RWPE1 (cell line): ENCODE measurements around the gene COIL.

Experiments used
- CTCF ChIA-PET: fragments of 350-600 bp; sonication (Branson Sonifier 250); formaldehyde crosslinking; extraction: SDS; loops from one replicate; lab custom pipeline; 2021; lab: Yijun Ruan, JAX
- POLR2A ChIA-PET: fragments of 400-600 bp; formaldehyde crosslinking; extraction: SDS; loops from one replicate; lab custom pipeline; 2020; ENCODE audit warnings: antibody characterized with exemption; ENCODE audit not compliant: low non-redundant PET; lab: Yijun Ruan, JAX
- DNase-seq: peaks from one replicate; pipeline ENCODE4 v3.0.0; 2012; ENCODE audit warnings: low spot score
- H3K27ac ChIP-seq: fragments of 450-650 bp; 2 replicates; pipeline ENCODE4 v1.5.1; 2017
- TF ChIP-seq, protein P1 (sequence below): fragments of 450-650 bp; conservative IDR thresholded peaks from 2 replicates; pipeline ENCODE4 v1.5.1; 2017; ENCODE audit warnings: low read depth, mild to moderate bottlenecking

COIL gene

GRCh38 chr17:56913353-56913866 is 47.4 kb downstream of the COIL start:
- H3K27ac ChIP-seq = peak overlapping the region; percentile 84
- POLR2A ChIA-PET = interaction anchor here (0.6 kb wide), 1 partner anchor 1632 kb away, joined by 6 read pairs; no protein-coding TSS in a partner anchor
- no peak for DNase-seq
- CTCF ChIA-PET = interaction anchor here (0.6 to 0.8 kb wide), 2 partner anchors 10 to 47 kb away, joined by 4 read pairs; partner anchors contain the start of gene COIL
- TF ChIP-seq, protein P1, sequence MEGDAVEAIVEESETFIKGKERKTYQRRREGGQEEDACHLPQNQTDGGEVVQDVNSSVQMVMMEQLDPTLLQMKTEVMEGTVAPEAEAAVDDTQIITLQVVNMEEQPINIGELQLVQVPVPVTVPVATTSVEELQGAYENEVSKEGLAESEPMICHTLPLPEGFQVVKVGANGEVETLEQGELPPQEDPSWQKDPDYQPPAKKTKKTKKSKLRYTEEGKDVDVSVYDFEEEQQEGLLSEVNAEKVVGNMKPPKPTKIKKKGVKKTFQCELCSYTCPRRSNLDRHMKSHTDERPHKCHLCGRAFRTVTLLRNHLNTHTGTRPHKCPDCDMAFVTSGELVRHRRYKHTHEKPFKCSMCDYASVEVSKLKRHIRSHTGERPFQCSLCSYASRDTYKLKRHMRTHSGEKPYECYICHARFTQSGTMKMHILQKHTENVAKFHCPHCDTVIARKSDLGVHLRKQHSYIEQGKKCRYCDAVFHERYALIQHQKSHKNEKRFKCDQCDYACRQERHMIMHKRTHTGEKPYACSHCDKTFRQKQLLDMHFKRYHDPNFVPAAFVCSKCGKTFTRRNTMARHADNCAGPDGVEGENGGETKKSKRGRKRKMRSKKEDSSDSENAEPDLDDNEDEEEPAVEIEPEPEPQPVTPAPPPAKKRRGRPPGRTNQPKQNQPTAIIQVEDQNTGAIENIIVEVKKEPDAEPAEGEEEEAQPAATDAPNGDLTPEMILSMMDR = no peak

- ChIA-PET POLR2A (no interaction called here), CTCF (no interaction called here)
- peak overlapping the region; percentile 84 for H3K27ac ChIP-seq
- no peak for DNase-seq
- TF ChIP-seq, protein P1 = no peak
These were observed 47.9 kb downstream of the COIL start for GRCh38 chr17:56913000-56913311.

DNA sequence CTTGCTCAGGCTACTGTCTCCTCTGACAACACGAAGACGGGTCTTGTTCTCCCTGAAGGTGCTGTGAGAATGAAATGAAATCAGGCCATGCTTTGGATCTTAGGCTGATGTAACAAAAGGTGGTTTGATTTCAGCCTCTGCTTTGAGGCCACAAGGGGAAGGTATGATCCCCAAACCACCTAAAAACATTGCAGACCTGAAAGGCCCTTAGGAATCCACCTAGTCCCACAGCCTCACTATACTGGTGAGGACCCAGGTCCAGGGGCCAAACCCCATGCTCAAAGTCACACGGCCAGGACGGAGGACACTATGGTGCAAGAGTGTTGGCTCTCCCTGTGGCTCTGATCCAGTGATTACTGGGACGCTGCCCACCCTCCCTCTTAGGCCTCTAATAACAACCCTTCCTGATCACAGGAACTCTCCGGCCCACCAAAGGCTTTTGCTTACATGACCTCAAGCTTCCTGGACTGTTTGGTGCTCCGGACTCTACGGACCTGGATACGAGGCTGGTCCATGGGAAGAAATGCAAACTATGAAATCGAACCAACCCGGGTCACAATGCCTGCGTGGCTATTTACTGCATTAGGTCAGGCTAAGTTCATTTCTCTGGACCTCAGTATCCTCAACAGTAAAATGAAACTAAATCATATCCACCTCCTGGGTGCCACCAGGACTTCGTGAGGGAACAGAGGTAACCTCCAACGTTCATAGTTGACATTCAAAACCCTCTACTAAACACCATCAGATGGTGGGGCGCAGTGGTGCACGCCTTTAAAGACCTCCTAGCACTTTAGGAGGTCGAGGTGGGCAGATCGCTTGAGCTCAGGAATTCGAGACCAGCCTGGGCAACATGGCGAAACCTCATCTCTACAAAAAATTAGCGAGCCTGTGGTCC is 48.5 kb downstream of the COIL start:
- H3K27ac ChIP-seq = peak overlapping the region; percentile 84
- TF ChIP-seq, protein P1 = no peak
- ChIA-PET POLR2A (interaction anchor here (0.6 kb wide), 2 partner anchors 21 to 267 kb away, joined by 3 to 4 read pairs; no protein-coding TSS in a partner anchor), CTCF (no interaction called here)
- DNase-seq = no peak

DNA sequence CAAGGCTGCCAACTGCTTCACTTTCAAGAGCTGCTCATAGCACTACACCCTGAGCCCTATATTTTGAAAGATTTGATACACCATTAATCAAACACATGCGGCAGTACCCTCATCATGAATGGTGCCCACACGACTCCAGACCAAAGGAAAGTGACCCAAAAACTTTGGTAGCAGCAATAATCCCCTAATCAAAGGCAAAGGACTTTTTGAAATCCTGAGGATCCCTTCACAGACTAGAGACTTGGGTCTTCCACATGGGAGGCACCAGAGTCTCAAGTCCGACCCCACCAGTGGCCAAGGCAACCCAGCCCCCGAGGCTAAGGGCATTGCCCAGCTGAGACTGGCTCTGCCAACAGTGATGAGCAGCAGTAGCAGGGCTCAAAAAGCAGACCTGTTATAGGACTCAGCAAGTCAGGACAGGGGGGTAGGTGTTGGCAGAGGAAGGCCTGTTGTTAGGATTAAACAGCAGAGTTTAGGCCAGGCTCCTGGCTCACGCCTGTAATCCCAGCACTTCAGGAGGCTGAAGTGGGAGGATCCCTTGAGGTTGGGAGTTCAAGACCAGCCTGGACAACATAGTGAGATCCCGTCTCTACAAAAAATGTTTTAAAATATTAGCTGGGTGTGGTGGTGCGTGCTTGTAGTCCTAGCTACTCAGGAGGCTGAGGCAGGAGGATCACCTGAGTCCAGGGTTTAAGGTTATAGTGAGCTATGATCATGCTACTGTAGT is 50.2 kb downstream of the COIL start:
- no peak for DNase-seq
- H3K27ac ChIP-seq = peak overlapping the region; percentile 22
- TF ChIP-seq, protein P1 = no peak
- ChIA-PET POLR2A (no interaction called here), CTCF (no interaction called here)

- DNase-seq = no peak
- H3K27ac ChIP-seq = peak overlapping the region; percentile 22
- POLR2A ChIA-PET = interaction anchor here (0.6 kb wide), 2 partner anchors 26 to 315 kb away, joined by 4 read pairs; no protein-coding TSS in a partner anchor
- CTCF ChIA-PET = interaction anchor here (0.6 to 0.7 kb wide), 3 partner anchors 16 to 194 kb away, joined by 3 read pairs; no protein-coding TSS in a partner anchor
- TF ChIP-seq, protein P1 = no peak
These were observed 50.9 kb downstream of the COIL start for GRCh38 chr17:56909742-56910508.
